IMR-90 (cell line): ENCODE results near the gene DGKH. TPM values are rescaled to one million over a fixed set of nuclear protein-coding genes. Genes with fewer than 3 reads are reported as not detected.

Experiments used
- ATAC-seq: fragments of 200-7000 bp; cut with Tn5 transposase; 2 replicates; pipeline ENCODE4 v1.9.1; 2020; ENCODE audit warnings: low read depth, mild to moderate bottlenecking, moderate library complexity
- BruUV-seq: library from RNA; stranded (reverse); fragments of 400-500 nt; replicated peaks from 2 replicates; lab custom pipeline; 2021; lab: Mats Ljungman, UMichigan
- CTCF ChIA-PET: fragments of 300-600 bp; formaldehyde crosslinking; extraction: SDS; loops from one replicate; lab custom pipeline; 2021; ENCODE audit warnings: antibody characterized with exemption; lab: Yijun Ruan, JAX
- POLR2A ChIA-PET: fragments of 300-600 bp; sonication (Branson Sonifier 250); formaldehyde crosslinking; loops from one replicate; lab custom pipeline; 2022; ENCODE audit warnings: antibody characterized with exemption; ENCODE audit not compliant: unreplicated experiment; lab: Charles Lee
- DNase-seq: peaks from one replicate; pipeline ENCODE4 v3.0.0; 2013
- H2AFZ ChIP-seq: replicated peaks from 2 replicates; pipeline ENCODE3; 2013; ENCODE audit warnings: low read length, mild to moderate bottlenecking; ENCODE audit not compliant: poor library complexity
- H2AK5ac ChIP-seq: 2 replicates; pipeline ENCODE4 v1.6.1; 2013; ENCODE audit warnings: low read depth, low read length, inconsistent platforms
- H2AK9ac ChIP-seq: replicated peaks from 2 replicates; pipeline ENCODE3; 2013; ENCODE audit warnings: mild to moderate bottlenecking, low read depth, low read length, moderate library complexity; ENCODE audit not compliant: poor library complexity
- H2BK120ac ChIP-seq: 2 replicates; pipeline ENCODE4 v1.6.1; 2013; ENCODE audit warnings: low read depth, low read length, inconsistent platforms
- H2BK15ac ChIP-seq: 3 replicates; pipeline ENCODE4 v1.6.1; 2013; ENCODE audit warnings: low read depth, low read length, inconsistent platforms
- H2BK20ac ChIP-seq: 2 replicates; pipeline ENCODE4 v1.6.1; 2013; ENCODE audit warnings: low read depth, mild to moderate bottlenecking, inconsistent platforms, low read length, moderate library complexity
- H2BK5ac ChIP-seq: 2 replicates; pipeline ENCODE4 v1.6.1; 2013; ENCODE audit warnings: mild to moderate bottlenecking, low read depth, low read length, inconsistent platforms; ENCODE audit not compliant: poor library complexity, severe bottlenecking
- H3K14ac ChIP-seq: replicated peaks from 2 replicates; pipeline ENCODE4 v1.6.1; 2013; ENCODE audit warnings: low read depth, low read length, inconsistent platforms
- H3K18ac ChIP-seq: 2 replicates; pipeline ENCODE4 v1.6.1; 2013; ENCODE audit warnings: low read depth, low read length, control low read depth
- H3K23ac ChIP-seq: 2 replicates; pipeline ENCODE4 v1.6.1; 2013; ENCODE audit warnings: low read depth, low read length, inconsistent platforms
- H3K27ac ChIP-seq: 2 replicates; pipeline ENCODE4 v1.5.1; 2013; ENCODE audit warnings: mild to moderate bottlenecking, control low read depth, low read length; ENCODE audit not compliant: insufficient read depth
- H3K27me3 ChIP-seq: 2 replicates; pipeline ENCODE4 v1.6.1; 2013; ENCODE audit warnings: low read length; ENCODE audit not compliant: control insufficient read depth, insufficient read depth
- H3K36me3 ChIP-seq: 2 replicates; pipeline ENCODE4 v1.6.1; 2013; ENCODE audit warnings: low read length, mixed read lengths; ENCODE audit not compliant: control insufficient read depth, insufficient read depth
- H3K4ac ChIP-seq: 2 replicates; pipeline ENCODE4 v1.6.1; 2013; ENCODE audit warnings: low read depth, low read length, inconsistent platforms
- H3K4me1 ChIP-seq: 2 replicates; pipeline ENCODE4 v1.6.1; 2013; ENCODE audit warnings: low read length, mixed read lengths; ENCODE audit not compliant: control insufficient read depth, insufficient read depth
- H3K4me2 ChIP-seq: 2 replicates; pipeline ENCODE4 v1.6.1; 2013; ENCODE audit warnings: low read depth, mild to moderate bottlenecking, control low read depth, low read length, moderate library complexity
- H3K4me3 ChIP-seq: 2 replicates; pipeline ENCODE4 v1.5.1; 2013; ENCODE audit warnings: low read depth, mild to moderate bottlenecking, control low read depth, low read length, moderate library complexity; ENCODE audit not compliant: insufficient read depth
- H3K56ac ChIP-seq: 2 replicates; pipeline ENCODE4 v1.6.1; 2013; ENCODE audit warnings: low read length, inconsistent platforms; ENCODE audit not compliant: insufficient read depth; ENCODE audit errors: extremely low read depth
- H3K79me1 ChIP-seq, 2 experiments: 2 replicates each; pipeline ENCODE4 v1.6.1; 2013; ENCODE audit warnings: low read length in 2 of 2, inconsistent platforms in 1 of 2, low read depth in 1 of 2
- H3K9ac ChIP-seq: 2 replicates; pipeline ENCODE4 v1.6.1; 2013; ENCODE audit warnings: low read depth, low read length, control low read depth
- H3K9me1 ChIP-seq: 2 replicates; pipeline ENCODE4 v1.6.1; 2013; ENCODE audit warnings: low read length, inconsistent platforms; ENCODE audit not compliant: insufficient read depth
- H3K9me3 ChIP-seq: 2 replicates; pipeline ENCODE4 v1.6.1; 2013; ENCODE audit warnings: low read length; ENCODE audit not compliant: control insufficient read depth, insufficient read depth
- H4K20me1 ChIP-seq: 2 replicates; pipeline ENCODE4 v1.6.1; 2013; ENCODE audit warnings: low read length, inconsistent platforms; ENCODE audit not compliant: insufficient read depth
- H4K5ac ChIP-seq: 2 replicates; pipeline ENCODE4 v1.6.1; 2013; ENCODE audit warnings: mild to moderate bottlenecking, low read depth, low read length, control low read depth
- H4K8ac ChIP-seq, 2 experiments: 2 replicates each; pipeline ENCODE4 v1.6.1; 2013; ENCODE audit warnings: low read depth in 2 of 2, low read length in 2 of 2, control low read depth in 1 of 2, inconsistent platforms in 1 of 2
- H4K91ac ChIP-seq: 2 replicates; pipeline ENCODE4 v1.6.1; 2013; ENCODE audit warnings: low read depth, low read length, inconsistent platforms; ENCODE audit not compliant: insufficient read depth
- BHLHE40 ChIP-seq: fragments of 150-350 bp; IDR thresholded peaks from 2 replicates; pipeline ENCODE4 v1.6.1; 2016; ENCODE audit warnings: mild to moderate bottlenecking, low read depth, low read length
- CEBPB ChIP-seq: IDR thresholded peaks from 2 replicates; pipeline ENCODE4 v1.6.1; 2012; ENCODE audit warnings: low read depth, low read length, improper control_type of control experiment
- CHD1 ChIP-seq: IDR thresholded peaks from 2 replicates; pipeline ENCODE4 v1.6.1; 2012; ENCODE audit warnings: low read depth, low read length, improper control_type of control experiment
- CTCF ChIP-seq: conservative IDR thresholded peaks from 2 replicates; pipeline ENCODE4 v1.5.1; 2012; ENCODE audit warnings: mild to moderate bottlenecking, low read depth, low read length, improper control_type of control experiment
- ELK1 ChIP-seq: fragments of 150-350 bp; IDR thresholded peaks from 2 replicates; pipeline ENCODE4 v1.6.1; 2016; ENCODE audit warnings: low read depth, mild to moderate bottlenecking, low read length, moderate library complexity, borderline replicate concordance
- FOS ChIP-seq: fragments of 150-350 bp; IDR thresholded peaks from 2 replicates; pipeline ENCODE4 v1.6.1; 2016; ENCODE audit warnings: low read depth, low read length
- MAFK ChIP-seq: IDR thresholded peaks from 2 replicates; pipeline ENCODE4 v1.6.1; 2012; ENCODE audit warnings: low read depth, low read length, improper control_type of control experiment
- MAZ ChIP-seq: IDR thresholded peaks from 2 replicates; pipeline ENCODE4 v1.6.1; 2012; ENCODE audit warnings: low read depth, mild to moderate bottlenecking, low read length, improper control_type of control experiment, moderate library complexity, borderline replicate concordance
- MXI1 ChIP-seq: IDR thresholded peaks from 2 replicates; pipeline ENCODE4 v1.6.1; 2012; ENCODE audit warnings: low read depth, mild to moderate bottlenecking, low read length, moderate library complexity, borderline replicate concordance
- NFE2L2 ChIP-seq: fragments of 150-350 bp; IDR thresholded peaks from 2 replicates; pipeline ENCODE4 v1.6.1; 2016; ENCODE audit warnings: low read depth, mild to moderate bottlenecking, low read length
- POLR2A ChIP-seq: IDR thresholded peaks from 2 replicates; pipeline ENCODE4 v1.6.1; 2012; ENCODE audit warnings: mild to moderate bottlenecking, low read depth, low read length
- RAD21 ChIP-seq: IDR thresholded peaks from 2 replicates; pipeline ENCODE4 v1.6.1; 2012; ENCODE audit warnings: low read length, improper control_type of control experiment
- RCOR1 ChIP-seq: IDR thresholded peaks from 2 replicates; pipeline ENCODE4 v1.6.1; 2012; ENCODE audit warnings: mild to moderate bottlenecking, low read length, improper control_type of control experiment; ENCODE audit not compliant: insufficient replicate concordance
- RFX5 ChIP-seq: IDR thresholded peaks from 2 replicates; pipeline ENCODE4 v1.8.0; 2012; ENCODE audit warnings: low read depth, mild to moderate bottlenecking, low read length, moderate library complexity
- SMC3 ChIP-seq: fragments of 150-350 bp; IDR thresholded peaks from 2 replicates; pipeline ENCODE4 v1.6.1; 2016; ENCODE audit warnings: low read depth, mild to moderate bottlenecking, antibody characterized with exemption, low read length, moderate library complexity
- USF2 ChIP-seq: fragments of 150-350 bp; IDR thresholded peaks from 2 replicates; pipeline ENCODE4 v1.6.1; 2017; ENCODE audit warnings: mild to moderate bottlenecking, antibody characterized with exemption, low read length, low read depth
- WGBS, 2 experiments: methylation state at CpG; one replicate each; pipeline versions ENCODE4 v1.1.5 to v1.1.7; 2013; ENCODE audit warnings: missing lambda C conversion rate in 2 of 2; ENCODE audit not compliant: insufficient read length in 1 of 2; ENCODE audit errors: extremely low coverage in 2 of 2; 5-methylcytosine and 5-hydroxymethylcytosine counted together
- dilution Hi-C: fragments of 300-500 bp; cut with HindIII; formaldehyde crosslinking; loops from one replicate; pipeline ENCODE4 v1.14.3; 2018; ENCODE audit warnings: low sequenced_read_pairs; ENCODE audit not compliant: unreplicated experiment
- in situ Hi-C: fragments of 300-500 bp; cut with MboI; formaldehyde crosslinking; loops from 3 replicates; pipeline ENCODE4 v1.14.3; 2019; ENCODE audit warnings: low sequenced_read_pairs, inconsistent platforms, mixed read lengths
- intact Hi-C: fragments of 100-400 bp; cut with micrococcal nuclease; formaldehyde crosslinking; loops from 2 replicates; pipeline ENCODE4 v1.10.0; 2022
- polyA plus RNA-seq, 3 experiments: library from polyadenylated mRNA; depleted of rRNA; stranded (reverse); fragments of >200 nt; gene quantifications; 2 replicates each; pipeline ENCODE4 v1.2.3, GENCODE V29; 2012; ENCODE audit warnings: low replicate concordance in 1 of 3
- total RNA-seq: library from RNA; depleted of rRNA; stranded (reverse); fragments of >200 nt; gene quantifications from 2 replicates; pipeline ENCODE4 v1.2.3, GENCODE V29; 2012

Gene DGKH
- total and polyA plus RNA-seq, 2 of the 4 experiments (the other 2 are of a cell fraction): 2.0 to 13.4 TPM

- intact Hi-C loops: loop anchor here (1.0 to 2.0 kb wide), 2 partner anchors 40 kb away; partner anchors contain the start of gene VWA8
- CTCF ChIA-PET: interaction anchor here (1.0 kb wide), 1 partner anchor 333 kb away, joined by 3 read pairs; no protein-coding TSS in a partner anchor
Observed at GRCh38 chr13:42000846-42001245, 47.6 kb upstream of the DGKH start.

More at GRCh38 chr13:42000846-42001245, 47.6 kb upstream of the DGKH start:
- H3K4me3 ChIP-seq: no peak overlapping the region
- H4K5ac ChIP-seq: no peak overlapping the region
- peaks cover 6% of the 10 kb centered on the region; the same call in 1 of the 2 replicates for H3K4me1 ChIP-seq
- H3K4me2 ChIP-seq: no peak overlapping the region
- H3K79me1 ChIP-seq: no peaks in the 10 kb centered on the region
- no peak overlapping the region for H2BK5ac ChIP-seq
- TF ChIP-seq RCOR1 (no peak), ELK1 (no peak), POLR2A (no peak), BHLHE40 (no peak), SMC3 (no peak), CEBPB (no peak), MAFK (no peak), NFE2L2 (no peak), MAZ (no peak), MXI1 (no peak), RFX5 (no peak), CTCF (no peak), CHD1 (no peak), RAD21 (no peak), FOS (no peak), USF2 (no peak)
- no peak overlapping the region for H4K91ac ChIP-seq
- no peaks in the 10 kb centered on the region for H3K27me3 ChIP-seq
- BruUV-seq: no TSS peak
- H4K8ac ChIP-seq: no peak overlapping the region
- no peak overlapping the region for H2BK20ac ChIP-seq
- H3K56ac ChIP-seq: no peak overlapping the region
- H3K4ac ChIP-seq: no peak overlapping the region
- H3K9me1 ChIP-seq: no peaks in the 10 kb centered on the region; the same call in 1 of the 2 replicates
- no peak overlapping the region for H3K23ac ChIP-seq
- dilution Hi-C loops: no loop called here
- H3K14ac ChIP-seq: no peak overlapping the region
- H3K27ac ChIP-seq: no peak overlapping the region
- in situ Hi-C loops: no loop called here
- no peak overlapping the region for H2AFZ ChIP-seq
- H3K36me3 ChIP-seq: no peaks in the 10 kb centered on the region
- no peak overlapping the region for H2BK120ac ChIP-seq
- ATAC-seq (peak; percentile 24), DNase-seq (no peak)
- POLR2A ChIA-PET: interaction anchor here (0.5 kb wide), 1 partner anchor 544 kb away, joined by 3 read pairs; the partner anchor contains the start of gene RGCC
- WGBS, 2 experiments: no CpG with 5 or more reads among the region's 2 CpGs
- no peak overlapping the region for H3K18ac ChIP-seq
- no peaks in the 10 kb centered on the region for H3K9me3 ChIP-seq
- no peak overlapping the region for H2AK9ac ChIP-seq
- no peak overlapping the region for H3K9ac ChIP-seq
- no peaks in the 10 kb centered on the region for H4K20me1 ChIP-seq
- no peak overlapping the region for H2BK15ac ChIP-seq
- no peak overlapping the region for H2AK5ac ChIP-seq
